Mucosa of gallbladder (tissue), 1 donor: ENCODE measurements around the gene TCERG1L. TPM values are rescaled to one million over a fixed set of nuclear protein-coding genes. Genes with fewer than 3 reads are reported as not detected.

ENCODE experiments used
- DNase-seq: peaks from one replicate; pipeline ENCODE4 v3.0.0-alpha.2; 2020; ENCODE audit warnings: low spot score
- total RNA-seq: library from RNA; stranded (reverse); gene quantifications from one replicate; pipeline ENCODE4 v1.2.1, GENCODE V29; 2021
- donor health status: DM: no; HTN: no; CAD: no.

TCERG1L gene
- total RNA-seq, 1 donor from 2014 or later: not detected

DNA sequence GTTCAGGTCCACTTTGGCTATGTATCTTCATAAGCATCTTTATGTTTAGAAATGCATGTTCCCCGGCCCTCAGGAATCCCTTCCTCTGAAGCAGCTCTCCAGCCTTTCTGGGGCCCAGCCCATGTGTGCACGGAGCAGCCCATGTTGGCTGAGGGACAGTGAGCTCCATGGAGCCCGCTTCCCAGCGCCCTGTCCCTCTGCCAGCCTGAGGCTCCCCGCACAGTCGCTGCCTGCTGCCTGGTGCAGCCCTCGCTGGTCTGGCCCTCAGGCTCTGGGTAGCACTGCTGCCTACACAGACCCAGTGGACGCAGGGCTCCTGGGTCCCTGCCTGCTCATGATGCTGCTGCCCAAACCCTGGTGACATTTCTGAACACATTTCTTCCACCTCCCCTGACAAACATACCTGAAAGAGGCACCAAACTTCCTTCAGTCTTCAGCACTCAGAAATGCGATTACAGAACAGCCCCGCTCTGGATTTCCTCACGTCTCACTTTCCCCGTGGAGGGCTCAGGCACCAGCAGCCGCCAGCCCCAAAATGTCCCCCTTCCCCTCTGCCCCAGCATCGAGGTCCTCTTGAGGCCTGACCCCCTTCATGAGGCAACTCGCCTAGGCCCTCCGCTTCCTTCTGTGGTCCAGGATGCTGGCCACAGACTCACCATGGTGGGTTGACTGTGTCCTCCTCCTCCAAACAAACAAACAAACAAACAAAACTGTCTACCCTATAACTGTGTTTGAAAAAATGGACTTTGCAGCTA lies 5.0 kb upstream of the TCERG1L start:
- DNase-seq: no peak

GRCh38 chr10:131315344-131315743 lies 3.8 kb upstream of the TCERG1L start:
- no peak for DNase-seq

DNA sequence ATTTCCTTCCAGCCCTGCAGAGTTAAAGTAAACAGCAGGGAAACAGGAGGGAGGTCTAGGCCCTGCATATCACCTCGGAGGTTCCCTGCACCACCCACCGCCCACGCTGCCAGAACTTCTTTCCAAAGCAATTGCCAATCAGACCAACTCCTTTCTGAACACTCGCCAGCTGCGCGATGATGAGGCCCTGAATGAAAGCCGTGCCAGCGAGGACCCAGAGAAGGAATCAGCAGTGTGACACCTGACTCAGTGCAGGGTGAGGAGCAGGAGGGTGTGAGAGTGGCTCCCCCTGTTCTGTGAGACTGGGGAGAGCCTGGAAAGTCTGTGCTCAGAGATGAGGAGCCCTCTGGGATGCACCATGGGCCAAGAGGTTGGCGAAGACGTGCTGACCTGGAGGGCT lies 3.3 kb upstream of the TCERG1L start:
- no peak for DNase-seq

- no peak for DNase-seq
Observed at GRCh38 chr10:131314148-131314547, 2.6 kb upstream of the TCERG1L start.

- DNase-seq: no peak
Observed at GRCh38 chr10:131313377-131313776, 1.9 kb upstream of the TCERG1L start.

DNA sequence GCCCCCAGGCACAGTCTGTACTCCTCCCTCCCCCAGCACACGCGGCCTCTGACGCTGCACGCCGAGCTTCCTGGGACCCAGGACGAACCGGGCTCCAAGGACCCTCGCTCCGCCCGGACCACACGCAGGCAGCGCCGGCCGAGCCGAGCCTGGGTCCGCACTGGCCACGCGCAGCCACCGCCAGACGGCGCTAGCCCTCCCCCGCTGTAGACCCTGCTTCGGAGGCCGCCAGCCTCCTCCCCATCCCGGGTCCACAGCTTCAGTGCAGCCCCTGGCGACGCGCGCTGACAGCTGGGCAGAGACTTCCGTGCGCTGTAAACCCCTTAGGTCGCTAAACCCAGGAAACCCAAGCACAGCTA lies 936 bp upstream of the TCERG1L start:
- DNase-seq: no peak

DNA sequence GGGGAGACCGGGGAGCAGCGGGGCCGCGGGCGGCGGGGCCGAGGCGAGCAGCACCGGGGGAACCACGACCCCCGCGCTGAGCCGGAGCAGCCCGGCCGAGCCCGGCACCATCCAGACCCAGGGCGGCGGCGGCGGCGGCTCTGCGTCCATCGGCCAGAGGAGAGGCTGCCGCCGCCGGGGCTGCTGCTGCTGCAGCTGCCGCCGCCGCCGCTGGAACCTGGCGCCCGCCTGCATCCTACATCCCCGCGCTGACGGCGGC lies 190 bp downstream of the TCERG1L start:
- no peak for DNase-seq

DNA sequence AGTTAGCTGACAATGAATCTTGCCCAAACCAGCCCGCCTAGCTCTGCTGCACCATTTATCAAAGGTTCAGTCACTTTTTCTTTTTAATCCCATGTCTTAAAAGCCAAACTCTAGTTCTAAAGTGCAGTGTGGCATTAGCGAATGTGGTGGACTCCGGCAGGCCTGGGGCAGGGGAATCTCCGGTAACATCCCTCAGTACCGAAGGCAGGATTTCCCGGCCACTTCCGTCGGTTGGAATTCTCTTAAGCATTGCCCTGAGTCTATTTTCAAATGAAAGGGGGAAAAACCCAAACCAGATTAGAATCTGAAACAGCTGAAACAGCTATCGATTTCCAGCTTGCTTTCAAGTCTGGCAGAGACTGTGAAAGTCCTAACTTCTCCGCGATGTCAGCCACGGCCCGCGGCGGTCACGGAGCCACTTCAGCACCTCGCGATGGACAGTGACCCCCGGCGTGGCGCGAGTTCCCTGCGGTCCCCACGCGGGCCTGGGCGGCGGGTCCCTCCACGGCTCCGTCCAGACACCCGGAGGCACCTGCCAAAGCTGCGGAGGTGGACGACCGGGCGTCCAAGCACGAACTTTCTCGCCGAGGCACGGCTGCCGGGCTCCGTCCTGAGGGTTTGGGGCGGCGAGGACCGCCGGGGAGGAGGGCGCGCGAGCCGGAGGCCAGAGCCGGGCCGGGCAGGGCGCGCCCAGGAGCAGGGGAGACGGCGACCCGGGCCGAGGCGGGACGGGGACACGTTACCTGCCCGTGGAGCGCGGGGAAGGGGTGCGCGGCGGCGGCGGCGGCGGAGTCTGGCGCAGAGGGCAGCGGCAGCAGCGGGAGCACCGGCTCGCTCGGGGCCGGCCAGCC lies 745 bp downstream of the TCERG1L start:
- no peak for DNase-seq

DNA sequence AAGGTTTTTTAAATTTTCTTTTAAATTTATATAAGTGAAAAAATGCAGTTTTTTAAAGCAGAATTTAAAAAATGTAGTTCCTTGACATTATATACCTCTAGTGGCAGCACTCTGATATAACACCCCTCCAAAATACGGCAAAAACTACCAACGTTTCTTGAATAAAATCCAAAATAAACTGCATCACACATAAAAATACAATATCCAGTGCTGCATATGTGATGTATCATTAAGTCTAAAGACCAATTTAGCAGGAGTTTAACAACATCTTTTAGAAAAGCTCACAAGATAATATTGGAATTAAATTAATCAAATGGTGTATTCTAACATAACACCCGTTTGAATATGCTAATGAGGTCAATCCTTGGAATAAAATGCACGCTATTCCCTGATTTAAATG lies 1.4 kb downstream of the TCERG1L start:
- no peak for DNase-seq

DNA sequence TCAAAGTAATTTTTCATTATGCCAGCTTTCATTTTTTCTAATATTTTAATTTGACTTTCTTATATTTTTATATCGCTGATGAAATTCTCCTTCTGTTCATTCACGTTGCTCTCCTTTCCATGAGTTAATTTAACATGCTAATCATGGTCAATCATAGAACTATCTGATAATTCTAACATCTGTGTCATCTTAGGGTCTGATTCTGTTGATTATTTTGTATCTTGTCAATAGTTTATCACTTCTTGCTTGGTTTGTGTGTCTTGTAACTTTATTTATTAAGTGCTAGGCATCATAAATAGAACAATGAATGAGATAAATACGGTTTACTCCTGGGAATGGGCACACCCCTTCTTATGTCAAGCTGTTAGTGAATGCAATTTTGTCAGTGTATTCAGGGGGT lies 11.0 kb downstream of the TCERG1L start:
- DNase-seq: no peak

GRCh38 chr10:131290781-131291180 lies 20.7 kb downstream of the TCERG1L start:
- DNase-seq: no peak

GRCh38 chr10:131288648-131289047 lies 22.9 kb downstream of the TCERG1L start:
- DNase-seq: no peak

DNA sequence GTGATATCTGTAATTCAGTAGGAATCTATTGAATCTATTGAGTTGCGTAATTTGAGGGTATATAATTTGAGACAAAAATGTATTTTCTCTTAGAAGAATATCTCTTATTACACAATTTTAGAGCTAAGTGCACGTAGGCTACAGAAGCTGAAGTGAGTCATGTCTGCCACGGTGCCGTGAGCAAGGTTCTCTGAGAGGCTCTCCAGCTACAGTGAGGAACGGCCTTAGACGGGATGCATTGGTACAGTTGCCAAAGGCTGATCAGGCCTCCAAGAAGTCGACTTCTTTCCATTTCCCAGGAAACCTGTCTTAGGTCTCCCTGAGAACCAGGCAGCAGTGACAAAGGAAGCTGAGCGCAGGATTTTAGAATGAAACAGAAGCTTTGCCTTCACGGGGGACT lies 28.6 kb downstream of the TCERG1L start:
- no peak for DNase-seq

GRCh38 chr10:131280101-131280500 lies 31.4 kb downstream of the TCERG1L start:
- DNase-seq: no peak

DNA sequence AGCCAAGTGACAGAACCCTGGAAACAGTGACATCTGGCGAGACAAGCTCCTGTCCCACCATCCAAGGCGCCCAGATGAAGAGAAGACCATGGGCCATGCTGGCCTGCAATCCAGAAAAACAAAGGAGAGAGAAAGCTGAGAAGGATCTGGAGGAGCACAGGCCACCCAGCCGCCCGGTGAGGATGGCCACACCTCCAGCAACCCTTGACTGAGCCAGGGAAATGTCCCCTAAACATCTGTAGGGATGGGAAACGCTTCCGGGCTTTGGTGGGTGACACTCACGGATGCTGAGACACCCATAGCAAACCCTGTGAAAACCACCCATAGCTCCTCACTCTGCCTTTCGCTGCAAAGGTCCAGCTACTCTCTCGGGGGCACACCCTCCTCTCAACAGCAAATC lies 32.0 kb downstream of the TCERG1L start:
- DNase-seq: no peak

GRCh38 chr10:131277969-131278368 lies 33.6 kb downstream of the TCERG1L start:
- no peak for DNase-seq

DNA sequence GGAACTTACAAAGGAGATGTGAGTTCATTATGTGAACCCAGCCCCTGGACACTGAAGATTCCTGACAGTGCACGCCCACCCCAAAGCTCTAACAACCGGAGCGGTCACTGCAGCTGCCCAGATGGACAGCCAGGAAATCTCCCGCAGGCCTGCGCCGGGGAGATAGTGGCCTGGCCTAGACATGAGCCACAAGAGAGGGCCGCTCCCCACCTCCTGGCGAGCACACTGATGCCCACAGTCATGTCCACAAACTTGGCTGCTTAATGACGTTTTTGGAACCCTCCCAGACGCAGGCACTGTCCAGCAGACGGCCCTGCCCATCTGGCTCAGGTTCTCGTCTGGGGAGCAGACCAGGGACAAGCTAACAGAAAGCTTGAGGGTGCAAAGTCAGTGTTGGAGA lies 34.2 kb downstream of the TCERG1L start:
- no peak for DNase-seq

DNA sequence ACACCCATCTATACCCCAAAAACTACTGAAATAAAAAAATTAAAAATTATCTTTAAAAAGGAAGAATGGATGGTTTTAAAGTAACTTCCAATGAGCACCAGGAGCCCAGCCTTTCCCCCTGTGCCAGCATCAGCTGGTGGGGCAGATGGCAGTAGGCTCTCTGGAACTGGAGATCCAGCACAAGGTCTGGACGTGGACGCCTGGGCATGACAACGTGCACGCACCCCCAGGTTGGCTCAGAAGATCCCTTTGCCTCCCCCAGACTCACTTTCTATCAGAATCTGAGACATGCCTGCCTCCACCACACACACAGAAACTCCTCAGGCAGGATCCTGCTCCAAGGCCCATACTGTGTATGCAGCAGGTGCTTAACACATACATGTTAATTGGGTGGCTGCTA lies 35.8 kb downstream of the TCERG1L start:
- DNase-seq: no peak

DNA sequence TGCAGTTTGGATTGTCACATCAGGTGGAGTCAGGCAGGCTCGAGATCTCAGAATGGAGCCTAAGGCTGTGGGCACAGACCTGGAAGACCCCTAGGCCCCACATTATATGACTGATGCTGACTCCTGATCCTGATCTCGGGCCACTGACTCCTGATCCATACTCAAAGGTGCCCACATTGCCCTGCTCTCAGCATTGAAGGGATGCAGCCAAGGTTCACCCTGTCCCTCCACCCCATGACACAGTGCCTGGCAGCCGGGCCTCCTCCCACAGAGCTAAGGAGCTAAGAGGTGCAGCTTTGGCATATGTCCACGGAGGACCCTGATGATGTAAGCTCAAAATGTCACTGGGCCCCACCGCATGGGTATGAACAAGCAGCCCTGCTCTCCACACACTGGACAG lies 36.6 kb downstream of the TCERG1L start:
- DNase-seq: no peak

DNA sequence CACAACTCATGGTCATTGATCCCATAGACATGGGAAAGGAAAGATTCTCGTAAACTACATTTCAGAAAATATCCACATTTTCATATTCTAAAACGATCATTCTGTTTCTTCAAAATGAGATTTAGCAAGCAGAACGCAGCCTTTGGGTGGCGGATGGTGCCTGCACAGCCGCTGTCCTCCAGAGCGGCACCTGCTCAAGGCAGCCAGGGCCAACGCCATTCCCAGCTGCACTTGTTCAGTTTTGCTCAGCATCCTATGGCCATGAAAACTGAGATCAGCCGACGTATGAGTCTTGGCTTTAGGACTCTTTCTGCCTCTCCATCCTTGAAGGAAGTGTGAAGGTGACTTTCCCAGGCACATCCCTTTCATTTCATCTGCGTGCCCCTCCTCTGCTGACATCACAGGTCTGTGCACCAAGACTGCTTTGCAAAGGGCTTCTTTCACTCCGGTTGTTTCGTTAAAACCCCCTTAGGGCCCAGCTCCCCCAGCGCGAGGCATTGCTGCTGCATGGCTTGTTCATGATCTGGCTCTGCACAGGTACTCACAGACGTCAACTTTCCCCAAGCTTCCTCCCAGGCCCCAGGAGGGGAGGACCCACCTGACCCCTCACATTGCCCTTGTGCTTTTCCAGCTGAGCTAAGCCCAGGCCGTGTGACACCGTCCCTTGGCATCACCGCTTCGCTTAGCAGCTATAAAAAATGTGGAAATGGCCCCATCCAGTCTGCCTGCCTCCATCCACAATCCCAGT lies 37.2 kb downstream of the TCERG1L start:
- no peak for DNase-seq

DNA sequence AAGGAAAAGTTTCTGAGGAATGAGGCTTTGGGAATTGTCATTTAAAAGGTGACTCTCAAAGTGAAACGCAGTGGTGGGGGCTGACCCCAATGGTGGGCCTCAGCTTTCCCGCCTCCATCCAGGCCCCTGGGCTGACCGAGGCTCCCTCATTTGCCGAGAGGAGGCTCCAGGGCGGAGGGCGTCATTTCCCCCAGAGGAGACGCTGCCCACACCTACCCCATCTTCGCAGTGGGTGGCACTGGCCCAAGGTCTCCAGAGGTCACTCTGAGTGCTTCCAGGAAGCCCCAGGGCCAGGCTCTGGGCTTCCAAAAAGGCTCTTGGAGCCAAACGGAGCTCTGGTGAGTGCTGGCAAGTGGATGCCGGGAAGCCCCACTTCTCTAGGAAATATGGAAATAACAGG lies 38.0 kb downstream of the TCERG1L start:
- DNase-seq: no peak

DNA sequence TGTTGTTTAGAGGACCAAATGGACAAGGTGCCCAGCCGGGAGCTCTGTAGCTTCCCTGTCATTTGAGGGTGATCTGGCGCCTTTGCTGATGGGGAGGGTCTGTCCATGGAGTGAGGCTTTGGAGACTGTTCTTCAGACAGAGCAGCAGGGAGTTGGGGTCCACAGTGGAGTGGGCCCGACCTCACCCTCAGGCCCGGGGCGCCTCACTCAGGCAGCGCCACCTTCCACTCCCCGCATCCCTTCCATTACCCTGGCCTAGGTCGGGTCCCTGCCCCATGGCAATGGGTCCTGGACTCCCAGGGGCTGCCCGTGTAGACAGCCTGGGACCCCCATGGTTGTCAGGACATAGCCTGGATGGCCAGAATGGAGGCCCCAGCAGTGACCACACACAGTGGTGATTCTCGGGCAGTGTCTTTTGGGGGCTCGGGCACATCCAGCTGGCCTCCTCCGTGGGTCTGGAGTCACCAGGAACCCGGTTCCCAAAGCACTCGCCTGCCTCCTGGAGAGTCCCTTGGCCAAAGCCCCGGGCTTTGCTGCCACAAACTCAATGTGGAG lies 38.5 kb downstream of the TCERG1L start:
- peak; percentile 3 for DNase-seq

DNA sequence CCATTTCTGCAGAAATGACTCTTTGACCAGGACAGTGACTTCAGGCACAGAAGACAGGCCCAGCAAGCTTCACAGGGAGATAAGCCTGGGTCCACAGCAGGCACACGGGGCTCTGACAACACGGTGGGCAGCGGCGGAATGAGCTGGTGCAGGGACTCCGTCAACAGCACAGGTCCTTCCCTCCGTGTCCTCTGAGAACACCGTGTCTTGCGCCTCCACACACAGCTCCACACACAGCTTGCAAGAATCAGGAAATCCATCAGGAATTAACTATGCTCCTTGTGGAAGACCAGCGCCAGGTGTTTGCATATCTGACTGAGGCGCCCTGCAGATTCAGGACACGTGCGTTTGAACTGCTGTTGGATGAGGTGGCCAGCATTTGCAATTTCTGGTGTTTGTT lies 39.6 kb downstream of the TCERG1L start:
- DNase-seq: no peak
